IMR-90 (cell line): ENCODE data around the gene VPS35L. TPM values are rescaled to one million over a fixed set of nuclear protein-coding genes. Genes with fewer than 3 reads are reported as not detected.

Source experiments
- ATAC-seq: fragments of 200-7000 bp; cut with Tn5 transposase; 2 replicates; pipeline ENCODE4 v1.9.1; 2020; ENCODE audit warnings: low read depth, mild to moderate bottlenecking, moderate library complexity
- BruUV-seq: library from RNA; stranded (reverse); fragments of 400-500 nt; replicated peaks from 2 replicates; lab custom pipeline; 2021; lab: Mats Ljungman, UMichigan
- CTCF ChIA-PET: fragments of 300-600 bp; formaldehyde crosslinking; extraction: SDS; loops from one replicate; lab custom pipeline; 2021; ENCODE audit warnings: antibody characterized with exemption; lab: Yijun Ruan, JAX
- POLR2A ChIA-PET: fragments of 300-600 bp; sonication (Branson Sonifier 250); formaldehyde crosslinking; loops from one replicate; lab custom pipeline; 2022; ENCODE audit warnings: antibody characterized with exemption; ENCODE audit not compliant: unreplicated experiment; lab: Charles Lee
- DNase-seq: peaks from one replicate; pipeline ENCODE4 v3.0.0; 2013
- H2AFZ ChIP-seq: replicated peaks from 2 replicates; pipeline ENCODE3; 2013; ENCODE audit warnings: low read length, mild to moderate bottlenecking; ENCODE audit not compliant: poor library complexity
- H2AK5ac ChIP-seq: 2 replicates; pipeline ENCODE4 v1.6.1; 2013; ENCODE audit warnings: low read depth, low read length, inconsistent platforms
- H2AK9ac ChIP-seq: replicated peaks from 2 replicates; pipeline ENCODE3; 2013; ENCODE audit warnings: mild to moderate bottlenecking, low read depth, low read length, moderate library complexity; ENCODE audit not compliant: poor library complexity
- H2BK120ac ChIP-seq: 2 replicates; pipeline ENCODE4 v1.6.1; 2013; ENCODE audit warnings: low read depth, low read length, inconsistent platforms
- H2BK15ac ChIP-seq: 3 replicates; pipeline ENCODE4 v1.6.1; 2013; ENCODE audit warnings: low read depth, low read length, inconsistent platforms
- H2BK20ac ChIP-seq: 2 replicates; pipeline ENCODE4 v1.6.1; 2013; ENCODE audit warnings: low read depth, mild to moderate bottlenecking, inconsistent platforms, low read length, moderate library complexity
- H2BK5ac ChIP-seq: 2 replicates; pipeline ENCODE4 v1.6.1; 2013; ENCODE audit warnings: mild to moderate bottlenecking, low read depth, low read length, inconsistent platforms; ENCODE audit not compliant: poor library complexity, severe bottlenecking
- H3K14ac ChIP-seq: replicated peaks from 2 replicates; pipeline ENCODE4 v1.6.1; 2013; ENCODE audit warnings: low read depth, low read length, inconsistent platforms
- H3K18ac ChIP-seq: 2 replicates; pipeline ENCODE4 v1.6.1; 2013; ENCODE audit warnings: low read depth, low read length, control low read depth
- H3K23ac ChIP-seq: 2 replicates; pipeline ENCODE4 v1.6.1; 2013; ENCODE audit warnings: low read depth, low read length, inconsistent platforms
- H3K27ac ChIP-seq: 2 replicates; pipeline ENCODE4 v1.5.1; 2013; ENCODE audit warnings: mild to moderate bottlenecking, control low read depth, low read length; ENCODE audit not compliant: insufficient read depth
- H3K27me3 ChIP-seq: 2 replicates; pipeline ENCODE4 v1.6.1; 2013; ENCODE audit warnings: low read length; ENCODE audit not compliant: control insufficient read depth, insufficient read depth
- H3K36me3 ChIP-seq: 2 replicates; pipeline ENCODE4 v1.6.1; 2013; ENCODE audit warnings: low read length, mixed read lengths; ENCODE audit not compliant: control insufficient read depth, insufficient read depth
- H3K4ac ChIP-seq: 2 replicates; pipeline ENCODE4 v1.6.1; 2013; ENCODE audit warnings: low read depth, low read length, inconsistent platforms
- H3K4me1 ChIP-seq: 2 replicates; pipeline ENCODE4 v1.6.1; 2013; ENCODE audit warnings: low read length, mixed read lengths; ENCODE audit not compliant: control insufficient read depth, insufficient read depth
- H3K4me2 ChIP-seq: 2 replicates; pipeline ENCODE4 v1.6.1; 2013; ENCODE audit warnings: low read depth, mild to moderate bottlenecking, control low read depth, low read length, moderate library complexity
- H3K4me3 ChIP-seq: 2 replicates; pipeline ENCODE4 v1.5.1; 2013; ENCODE audit warnings: low read depth, mild to moderate bottlenecking, control low read depth, low read length, moderate library complexity; ENCODE audit not compliant: insufficient read depth
- H3K56ac ChIP-seq: 2 replicates; pipeline ENCODE4 v1.6.1; 2013; ENCODE audit warnings: low read length, inconsistent platforms; ENCODE audit not compliant: insufficient read depth; ENCODE audit errors: extremely low read depth
- H3K79me1 ChIP-seq, 2 experiments: 2 replicates each; pipeline ENCODE4 v1.6.1; 2013; ENCODE audit warnings: low read length in 2 of 2, inconsistent platforms in 1 of 2, low read depth in 1 of 2
- H3K9ac ChIP-seq: 2 replicates; pipeline ENCODE4 v1.6.1; 2013; ENCODE audit warnings: low read depth, low read length, control low read depth
- H3K9me1 ChIP-seq: 2 replicates; pipeline ENCODE4 v1.6.1; 2013; ENCODE audit warnings: low read length, inconsistent platforms; ENCODE audit not compliant: insufficient read depth
- H3K9me3 ChIP-seq: 2 replicates; pipeline ENCODE4 v1.6.1; 2013; ENCODE audit warnings: low read length; ENCODE audit not compliant: control insufficient read depth, insufficient read depth
- H4K20me1 ChIP-seq: 2 replicates; pipeline ENCODE4 v1.6.1; 2013; ENCODE audit warnings: low read length, inconsistent platforms; ENCODE audit not compliant: insufficient read depth
- H4K5ac ChIP-seq: 2 replicates; pipeline ENCODE4 v1.6.1; 2013; ENCODE audit warnings: mild to moderate bottlenecking, low read depth, low read length, control low read depth
- H4K8ac ChIP-seq, 2 experiments: 2 replicates each; pipeline ENCODE4 v1.6.1; 2013; ENCODE audit warnings: low read depth in 2 of 2, low read length in 2 of 2, control low read depth in 1 of 2, inconsistent platforms in 1 of 2
- H4K91ac ChIP-seq: 2 replicates; pipeline ENCODE4 v1.6.1; 2013; ENCODE audit warnings: low read depth, low read length, inconsistent platforms; ENCODE audit not compliant: insufficient read depth
- BHLHE40 ChIP-seq: fragments of 150-350 bp; IDR thresholded peaks from 2 replicates; pipeline ENCODE4 v1.6.1; 2016; ENCODE audit warnings: mild to moderate bottlenecking, low read depth, low read length
- CEBPB ChIP-seq: IDR thresholded peaks from 2 replicates; pipeline ENCODE4 v1.6.1; 2012; ENCODE audit warnings: low read depth, low read length, improper control_type of control experiment
- CHD1 ChIP-seq: IDR thresholded peaks from 2 replicates; pipeline ENCODE4 v1.6.1; 2012; ENCODE audit warnings: low read depth, low read length, improper control_type of control experiment
- ELK1 ChIP-seq: fragments of 150-350 bp; IDR thresholded peaks from 2 replicates; pipeline ENCODE4 v1.6.1; 2016; ENCODE audit warnings: low read depth, mild to moderate bottlenecking, low read length, moderate library complexity, borderline replicate concordance
- FOS ChIP-seq: fragments of 150-350 bp; IDR thresholded peaks from 2 replicates; pipeline ENCODE4 v1.6.1; 2016; ENCODE audit warnings: low read depth, low read length
- MAFK ChIP-seq: IDR thresholded peaks from 2 replicates; pipeline ENCODE4 v1.6.1; 2012; ENCODE audit warnings: low read depth, low read length, improper control_type of control experiment
- MAZ ChIP-seq: IDR thresholded peaks from 2 replicates; pipeline ENCODE4 v1.6.1; 2012; ENCODE audit warnings: low read depth, mild to moderate bottlenecking, low read length, improper control_type of control experiment, moderate library complexity, borderline replicate concordance
- MXI1 ChIP-seq: IDR thresholded peaks from 2 replicates; pipeline ENCODE4 v1.6.1; 2012; ENCODE audit warnings: low read depth, mild to moderate bottlenecking, low read length, moderate library complexity, borderline replicate concordance
- POLR2A ChIP-seq: IDR thresholded peaks from 2 replicates; pipeline ENCODE4 v1.6.1; 2012; ENCODE audit warnings: mild to moderate bottlenecking, low read depth, low read length
- RCOR1 ChIP-seq: IDR thresholded peaks from 2 replicates; pipeline ENCODE4 v1.6.1; 2012; ENCODE audit warnings: mild to moderate bottlenecking, low read length, improper control_type of control experiment; ENCODE audit not compliant: insufficient replicate concordance
- RFX5 ChIP-seq: IDR thresholded peaks from 2 replicates; pipeline ENCODE4 v1.8.0; 2012; ENCODE audit warnings: low read depth, mild to moderate bottlenecking, low read length, moderate library complexity
- SMC3 ChIP-seq: fragments of 150-350 bp; IDR thresholded peaks from 2 replicates; pipeline ENCODE4 v1.6.1; 2016; ENCODE audit warnings: low read depth, mild to moderate bottlenecking, antibody characterized with exemption, low read length, moderate library complexity
- USF2 ChIP-seq: fragments of 150-350 bp; IDR thresholded peaks from 2 replicates; pipeline ENCODE4 v1.6.1; 2017; ENCODE audit warnings: mild to moderate bottlenecking, antibody characterized with exemption, low read length, low read depth
- dilution Hi-C: fragments of 300-500 bp; cut with HindIII; formaldehyde crosslinking; loops from one replicate; pipeline ENCODE4 v1.14.3; 2018; ENCODE audit warnings: low sequenced_read_pairs; ENCODE audit not compliant: unreplicated experiment
- in situ Hi-C: fragments of 300-500 bp; cut with MboI; formaldehyde crosslinking; loops from 3 replicates; pipeline ENCODE4 v1.14.3; 2019; ENCODE audit warnings: low sequenced_read_pairs, inconsistent platforms, mixed read lengths
- intact Hi-C: fragments of 100-400 bp; cut with micrococcal nuclease; formaldehyde crosslinking; loops from 2 replicates; pipeline ENCODE4 v1.10.0; 2022
- polyA plus RNA-seq, 3 experiments: library from polyadenylated mRNA; depleted of rRNA; stranded (reverse); fragments of >200 nt; gene quantifications; 2 replicates each; pipeline ENCODE4 v1.2.3, GENCODE V29; 2012; ENCODE audit warnings: low replicate concordance in 1 of 3
- total RNA-seq: library from RNA; depleted of rRNA; stranded (reverse); fragments of >200 nt; gene quantifications from 2 replicates; pipeline ENCODE4 v1.2.3, GENCODE V29; 2012
- TF ChIP-seq, protein P1 (sequence below): conservative IDR thresholded peaks from 2 replicates; pipeline ENCODE4 v1.5.1; 2012; ENCODE audit warnings: mild to moderate bottlenecking, low read depth, low read length, improper control_type of control experiment

Gene VPS35L
- total and polyA plus RNA-seq, 2 of the 4 experiments (the other 2 are of a cell fraction) = 28.0 to 40.1 TPM

GRCh38 chr16:19512297-19512696, 43.2 kb upstream of the VPS35L start:
- Histone ChIP-seq H2BK5ac (no peak overlapping the region), H3K27me3 (no peaks in the 10 kb centered on the region), H4K20me1 (no peaks in the 10 kb centered on the region), H2BK120ac (no peak overlapping the region), H3K4ac (no peak overlapping the region), H3K79me1 (peaks cover 14 to 16% of the 10 kb centered on the region in 2 experiments; a peak in 3 of 4 replicates), H3K4me1 (0 out of 2 replicates have a peak, but pooled peaks cover 3% of the 10 kb centered on the region), H2BK15ac (no peak overlapping the region), H2AFZ (no peak overlapping the region), H3K4me2 (no peak overlapping the region), H3K56ac (no peak overlapping the region), H3K27ac (no peak overlapping the region), H4K8ac (no peak overlapping the region), H4K5ac (no peak overlapping the region), H2BK20ac (no peak overlapping the region), H2AK5ac (no peak overlapping the region), H2AK9ac (no peak overlapping the region), H4K91ac (no peak overlapping the region), H3K36me3 (peaks cover 8% of the 10 kb centered on the region; the same call in 1 of the 2 replicates), H3K14ac (no peak overlapping the region), H3K23ac (no peak overlapping the region), H3K9me1 (no peaks in the 10 kb centered on the region), H3K18ac (no peak overlapping the region), H3K9ac (no peak overlapping the region), H3K9me3 (no peaks in the 10 kb centered on the region), H3K4me3 (no peak overlapping the region)
- CTCF ChIA-PET = no interaction called here
- no peak for DNase-seq
- POLR2A ChIA-PET = no interaction called here
- dilution Hi-C loops (no loop called here), in situ Hi-C loops (no loop called here), intact Hi-C loops (no loop called here)
- no TSS peak for BruUV-seq
- no peak for ATAC-seq
- TF ChIP-seq SMC3 (no peak), CEBPB (no peak), ELK1 (no peak), RCOR1 (no peak), MAZ (no peak), MAFK (no peak), CHD1 (no peak), MXI1 (no peak), POLR2A (no peak), RFX5 (no peak), BHLHE40 (no peak), FOS (no peak), USF2 (no peak)
- TF ChIP-seq, protein P1, sequence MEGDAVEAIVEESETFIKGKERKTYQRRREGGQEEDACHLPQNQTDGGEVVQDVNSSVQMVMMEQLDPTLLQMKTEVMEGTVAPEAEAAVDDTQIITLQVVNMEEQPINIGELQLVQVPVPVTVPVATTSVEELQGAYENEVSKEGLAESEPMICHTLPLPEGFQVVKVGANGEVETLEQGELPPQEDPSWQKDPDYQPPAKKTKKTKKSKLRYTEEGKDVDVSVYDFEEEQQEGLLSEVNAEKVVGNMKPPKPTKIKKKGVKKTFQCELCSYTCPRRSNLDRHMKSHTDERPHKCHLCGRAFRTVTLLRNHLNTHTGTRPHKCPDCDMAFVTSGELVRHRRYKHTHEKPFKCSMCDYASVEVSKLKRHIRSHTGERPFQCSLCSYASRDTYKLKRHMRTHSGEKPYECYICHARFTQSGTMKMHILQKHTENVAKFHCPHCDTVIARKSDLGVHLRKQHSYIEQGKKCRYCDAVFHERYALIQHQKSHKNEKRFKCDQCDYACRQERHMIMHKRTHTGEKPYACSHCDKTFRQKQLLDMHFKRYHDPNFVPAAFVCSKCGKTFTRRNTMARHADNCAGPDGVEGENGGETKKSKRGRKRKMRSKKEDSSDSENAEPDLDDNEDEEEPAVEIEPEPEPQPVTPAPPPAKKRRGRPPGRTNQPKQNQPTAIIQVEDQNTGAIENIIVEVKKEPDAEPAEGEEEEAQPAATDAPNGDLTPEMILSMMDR = no peak
